Smooth muscle cell (in vitro differentiated cells): ENCODE measurements around the gene RBMS3. TPM values are rescaled to one million over a fixed set of nuclear protein-coding genes. Genes with fewer than 3 reads are reported as not detected.

Experiments used
- DNase-seq: peaks from one replicate; lab custom pipeline; 2025; ENCODE audit not compliant: unreplicated experiment; lab: John Stamatoyannopoulos, UW
- H2AFZ ChIP-seq: fragments of 200-600 bp; sonication (generic); 2 replicates; pipeline ENCODE4 v1.6.0; 2016; ENCODE audit warnings: antibody characterized with exemption, low read depth, mild to moderate bottlenecking
- H3F3A ChIP-seq: fragments of 200-600 bp; sonication (generic); 2 replicates; pipeline ENCODE4 v1.6.0; 2017; ENCODE audit warnings: antibody characterized with exemption, low read depth
- H3K27ac ChIP-seq: fragments of 200-600 bp; sonication (generic); 2 replicates; pipeline ENCODE4 v1.5.1; 2016; ENCODE audit warnings: low read depth, mild to moderate bottlenecking
- H3K27me3 ChIP-seq: fragments of 200-600 bp; sonication (generic); 2 replicates; pipeline ENCODE4 v1.6.1; 2016; ENCODE audit warnings: low read depth, mild to moderate bottlenecking
- H3K36me3 ChIP-seq: fragments of 200-600 bp; sonication (generic); 2 replicates; pipeline ENCODE4 v1.5.1; 2016; ENCODE audit warnings: low read depth
- H3K4me1 ChIP-seq: fragments of 200-600 bp; sonication (generic); 2 replicates; pipeline ENCODE4 v1.5.1; 2016; ENCODE audit warnings: low read depth
- H3K4me2 ChIP-seq: fragments of 200-600 bp; sonication (generic); 2 replicates; pipeline ENCODE4 v1.6.0; 2016; ENCODE audit warnings: mild to moderate bottlenecking
- H3K4me3 ChIP-seq: fragments of 200-600 bp; sonication (generic); 2 replicates; pipeline ENCODE4 v1.5.1; 2016; ENCODE audit warnings: mild to moderate bottlenecking
- H3K79me2 ChIP-seq: fragments of 200-600 bp; sonication (generic); 2 replicates; pipeline ENCODE4 v1.6.0; 2016; ENCODE audit warnings: low read depth, mild to moderate bottlenecking
- H3K9ac ChIP-seq: fragments of 200-600 bp; sonication (generic); 2 replicates; pipeline ENCODE4 v1.6.0; 2016; ENCODE audit warnings: low read depth
- H3K9me3 ChIP-seq: fragments of 200-600 bp; sonication (generic); replicated peaks from 2 replicates; pipeline ENCODE4 v1.5.1; 2016; ENCODE audit warnings: low read depth
- H4K20me1 ChIP-seq: fragments of 200-600 bp; sonication (generic); 2 replicates; pipeline ENCODE4 v1.6.0; 2016; ENCODE audit warnings: low read depth
- WGBS: methylation state at CpG from one replicate; pipeline ENCODE4 v1.1.7; 2016; ENCODE audit warnings: low lambda C conversion rate; 5-methylcytosine and 5-hydroxymethylcytosine counted together
- polyA plus RNA-seq: library from polyadenylated mRNA; unstranded; fragments of >200 nt; fragmentation: Nextera tagmentation; extraction: Ambion mirVana; gene quantifications from 2 replicates; pipeline ENCODE4 v1.2.1, GENCODE V29; 2016
- total RNA-seq: library from RNA; depleted of rRNA; stranded (reverse); fragments of >200 nt; gene quantifications from 2 replicates; pipeline ENCODE4 v1.2.3, GENCODE V29; 2014
- TF ChIP-seq, protein P1 (sequence below): fragments of 200-600 bp; sonication (generic); IDR thresholded peaks from 2 replicates; pipeline ENCODE4 v1.5.1; 2017; ENCODE audit warnings: borderline replicate concordance, mild to moderate bottlenecking, antibody characterized with exemption; ENCODE audit not compliant: insufficient read depth, poor library complexity, severe bottlenecking

The RBMS3 gene
- total and polyA plus RNA-seq, 2 experiments from 2014 or later, result 42.9 to 50.6 TPM

DNA sequence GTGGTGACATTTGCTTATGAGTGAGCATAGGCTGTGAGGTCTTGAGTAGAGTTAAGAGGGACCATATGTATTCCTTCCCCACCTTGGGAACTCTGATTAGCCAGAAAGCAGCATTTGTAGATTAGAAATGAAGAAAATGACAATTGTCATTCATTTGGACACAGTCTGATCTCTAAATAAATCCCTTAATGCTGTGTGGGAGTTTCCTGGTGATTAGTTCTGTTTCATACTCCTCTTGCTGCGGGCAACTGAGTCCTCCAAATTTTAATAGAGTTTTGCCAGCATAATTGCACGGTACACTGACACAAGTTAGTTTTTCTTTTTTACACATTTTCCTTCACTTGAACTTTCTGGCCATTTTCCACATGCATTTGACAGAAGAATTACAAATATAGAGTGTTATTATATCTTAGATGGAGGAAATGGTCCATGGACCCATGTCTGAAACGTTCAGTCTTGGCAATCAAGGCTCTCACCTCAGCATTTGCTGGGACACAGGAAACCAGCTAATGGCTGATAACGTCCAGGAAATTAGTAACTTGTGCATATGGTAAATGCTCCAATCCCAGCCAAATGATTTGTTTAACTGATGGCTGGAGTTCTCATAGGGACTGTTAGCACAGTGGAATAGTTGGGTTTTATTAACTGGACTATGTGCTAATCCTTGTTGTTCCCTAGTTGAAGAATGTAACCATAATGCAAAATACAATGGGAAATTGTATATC lies 321.2 kb downstream of the RBMS3 start:
- Histone ChIP-seq H3K27ac (no peak overlapping the region), H2AFZ (no peak overlapping the region), H3K79me2 (peaks cover 56% of the 10 kb centered on the region), H3K4me3 (no peak overlapping the region), H3K9ac (no peak overlapping the region), H3K36me3 (no peaks in the 10 kb centered on the region), H4K20me1 (no peaks in the 10 kb centered on the region), H3F3A (peaks cover 6% of the 10 kb centered on the region), H3K4me1 (peaks cover 15% of the 10 kb centered on the region), H3K4me2 (no peak overlapping the region), H3K27me3 (no peaks in the 10 kb centered on the region), H3K9me3 (no peaks in the 10 kb centered on the region)
- TF ChIP-seq, protein P1, sequence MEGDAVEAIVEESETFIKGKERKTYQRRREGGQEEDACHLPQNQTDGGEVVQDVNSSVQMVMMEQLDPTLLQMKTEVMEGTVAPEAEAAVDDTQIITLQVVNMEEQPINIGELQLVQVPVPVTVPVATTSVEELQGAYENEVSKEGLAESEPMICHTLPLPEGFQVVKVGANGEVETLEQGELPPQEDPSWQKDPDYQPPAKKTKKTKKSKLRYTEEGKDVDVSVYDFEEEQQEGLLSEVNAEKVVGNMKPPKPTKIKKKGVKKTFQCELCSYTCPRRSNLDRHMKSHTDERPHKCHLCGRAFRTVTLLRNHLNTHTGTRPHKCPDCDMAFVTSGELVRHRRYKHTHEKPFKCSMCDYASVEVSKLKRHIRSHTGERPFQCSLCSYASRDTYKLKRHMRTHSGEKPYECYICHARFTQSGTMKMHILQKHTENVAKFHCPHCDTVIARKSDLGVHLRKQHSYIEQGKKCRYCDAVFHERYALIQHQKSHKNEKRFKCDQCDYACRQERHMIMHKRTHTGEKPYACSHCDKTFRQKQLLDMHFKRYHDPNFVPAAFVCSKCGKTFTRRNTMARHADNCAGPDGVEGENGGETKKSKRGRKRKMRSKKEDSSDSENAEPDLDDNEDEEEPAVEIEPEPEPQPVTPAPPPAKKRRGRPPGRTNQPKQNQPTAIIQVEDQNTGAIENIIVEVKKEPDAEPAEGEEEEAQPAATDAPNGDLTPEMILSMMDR, result no peak
- no peak for DNase-seq
- 37% methylated on average over 4 of the region's 4 CpGs for WGBS

DNA sequence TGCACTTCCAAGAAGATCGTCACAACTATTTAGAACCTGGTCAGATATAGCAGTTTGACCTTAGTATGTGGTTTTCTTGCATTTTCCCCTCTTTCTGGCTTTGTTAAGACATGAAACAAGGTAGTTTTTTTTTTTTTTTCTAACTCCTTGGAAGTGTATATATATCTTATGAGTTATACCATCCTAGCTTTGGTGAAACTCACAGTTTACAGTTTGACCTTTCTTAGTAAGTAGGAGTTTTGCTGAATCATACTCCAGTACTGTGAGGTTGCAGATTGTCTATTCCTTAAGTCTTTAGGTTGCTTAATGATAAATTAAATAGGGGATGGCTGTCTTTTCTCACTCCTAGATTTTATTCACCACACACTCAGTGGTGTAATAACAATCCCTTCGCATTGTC lies 325.0 kb downstream of the RBMS3 start:
- H3K9ac ChIP-seq, result no peak overlapping the region
- peaks cover 65% of the 10 kb centered on the region for H3K79me2 ChIP-seq
- no peak overlapping the region for H2AFZ ChIP-seq
- no peaks in the 10 kb centered on the region for H3K27me3 ChIP-seq
- peaks cover 7% of the 10 kb centered on the region for H3K4me1 ChIP-seq
- peak overlapping the region; percentile 70 for H3K27ac ChIP-seq
- peak overlapping the region; percentile 53 for H3K4me2 ChIP-seq
- H3F3A ChIP-seq, result peaks cover 6% of the 10 kb centered on the region
- H3K36me3 ChIP-seq, result no peaks in the 10 kb centered on the region
- TF ChIP-seq, protein P1, result no peak
- no peak overlapping the region for H3K4me3 ChIP-seq
- H3K9me3 ChIP-seq, result no peaks in the 10 kb centered on the region
- no peak for DNase-seq
- 59% methylated on average over 2 of the region's 2 CpGs for WGBS
- H4K20me1 ChIP-seq, result no peaks in the 10 kb centered on the region

- peak overlapping the region; percentile 53 for H3K4me2 ChIP-seq
- no peaks in the 10 kb centered on the region for H3K9me3 ChIP-seq
- peaks cover 6% of the 10 kb centered on the region for H3F3A ChIP-seq
- TF ChIP-seq, protein P1, result no peak
- peaks cover 7% of the 10 kb centered on the region for H3K4me1 ChIP-seq
- H3K27me3 ChIP-seq, result no peaks in the 10 kb centered on the region
- no peak overlapping the region for H2AFZ ChIP-seq
- H3K9ac ChIP-seq, result no peak overlapping the region
- H3K79me2 ChIP-seq, result peaks cover 70% of the 10 kb centered on the region
- peak overlapping the region; percentile 70 for H3K27ac ChIP-seq
- H3K4me3 ChIP-seq, result no peak overlapping the region
- H3K36me3 ChIP-seq, result no peaks in the 10 kb centered on the region
- no peak for DNase-seq
- no peaks in the 10 kb centered on the region for H4K20me1 ChIP-seq
Measured at GRCh38 chr3:29606416-29606815, 325.5 kb downstream of the RBMS3 start.
